Globus pallidus (tissue), 1 donor: ENCODE data around the gene UCP3.

Source experiments
- DNase-seq: peaks from one replicate; pipeline ENCODE4 v3.0.0-alpha.2; 2015; ENCODE audit warnings: low spot score

Gene UCP3

GRCh38 chr11:74018331-74019005, 9.6 kb upstream of the UCP3 start:
- DNase-seq, result peak; percentile 75

- DNase-seq, result no peak
Measured at GRCh38 chr11:74017631-74018030, 8.7 kb upstream of the UCP3 start.

DNA sequence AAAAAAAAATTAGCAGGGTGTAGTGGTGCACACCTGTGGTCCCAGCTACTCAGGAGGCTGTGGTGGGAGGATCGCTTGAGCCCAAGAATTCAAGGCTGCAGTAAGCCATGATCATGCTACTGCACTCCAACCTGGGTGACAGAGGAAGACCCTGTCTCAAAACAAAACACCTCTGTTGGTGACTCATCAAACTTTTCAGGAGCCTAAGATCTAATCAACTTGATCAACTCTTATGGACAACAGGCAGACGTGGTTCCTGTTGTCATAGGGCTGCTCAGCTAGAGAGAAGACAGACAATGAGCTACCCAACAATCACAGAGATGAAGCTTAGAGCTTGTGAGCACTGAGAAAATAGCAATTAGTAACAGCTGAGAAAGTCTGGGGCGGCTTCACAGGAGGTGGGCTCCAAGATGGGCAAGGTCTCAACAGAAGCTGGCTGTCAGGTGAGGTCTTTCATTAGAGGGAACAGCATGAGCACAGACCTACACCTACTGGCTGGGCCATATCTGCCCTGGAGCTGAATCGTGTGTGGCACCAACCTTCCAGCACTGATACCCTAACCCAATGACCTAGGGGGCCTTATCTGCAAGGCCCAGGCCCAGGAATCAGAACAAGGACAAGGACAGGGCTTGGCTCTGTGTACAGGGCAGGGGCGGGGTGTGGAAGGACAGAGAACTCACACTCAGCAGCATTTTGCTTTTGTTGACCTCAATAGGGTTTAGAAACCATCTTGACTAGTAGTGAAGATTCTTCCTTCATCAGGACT, 7.2 kb upstream of the UCP3 start:
- no peak for DNase-seq

DNA sequence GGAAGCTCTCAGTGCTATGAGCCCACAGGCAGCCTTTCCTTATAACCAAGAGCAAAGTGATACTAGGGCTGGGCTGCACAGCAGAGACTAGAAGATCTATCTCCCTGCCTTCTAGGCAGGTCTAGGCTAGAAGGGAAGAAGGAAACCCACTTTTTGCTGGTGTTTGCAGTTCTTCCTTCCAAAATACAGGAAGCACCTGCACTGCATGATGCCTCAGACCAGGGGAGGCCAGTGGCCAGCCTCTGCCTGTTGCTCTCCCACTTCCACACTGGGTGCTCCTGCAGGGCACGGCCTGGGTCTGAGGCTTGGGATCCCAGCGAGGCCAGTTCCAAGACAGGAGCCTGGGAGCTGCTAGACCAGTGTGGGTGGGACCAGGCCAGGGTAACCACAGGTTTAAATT, 6.0 kb upstream of the UCP3 start:
- DNase-seq, result no peak

DNA sequence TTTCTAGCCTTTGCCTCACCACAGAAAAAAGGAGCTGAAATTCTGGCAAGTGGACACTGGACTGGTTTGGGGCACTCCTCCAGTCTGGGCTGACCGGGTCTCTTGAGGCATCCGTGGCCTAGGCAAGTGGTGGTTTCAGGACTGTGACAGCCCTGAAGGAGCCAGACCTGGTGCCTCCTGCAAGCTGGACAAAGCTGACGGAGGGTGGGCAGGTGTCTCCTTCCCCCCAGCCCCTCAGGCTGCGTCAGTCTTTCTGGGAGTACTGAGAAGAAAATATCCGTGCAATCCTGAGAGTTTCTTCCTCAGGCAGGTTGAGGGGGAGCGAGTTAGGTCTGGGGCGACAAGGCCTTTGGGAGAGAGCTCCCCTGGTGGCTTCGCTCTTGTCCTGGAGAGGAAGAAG, 4.3 kb upstream of the UCP3 start:
- DNase-seq, result no peak

DNA sequence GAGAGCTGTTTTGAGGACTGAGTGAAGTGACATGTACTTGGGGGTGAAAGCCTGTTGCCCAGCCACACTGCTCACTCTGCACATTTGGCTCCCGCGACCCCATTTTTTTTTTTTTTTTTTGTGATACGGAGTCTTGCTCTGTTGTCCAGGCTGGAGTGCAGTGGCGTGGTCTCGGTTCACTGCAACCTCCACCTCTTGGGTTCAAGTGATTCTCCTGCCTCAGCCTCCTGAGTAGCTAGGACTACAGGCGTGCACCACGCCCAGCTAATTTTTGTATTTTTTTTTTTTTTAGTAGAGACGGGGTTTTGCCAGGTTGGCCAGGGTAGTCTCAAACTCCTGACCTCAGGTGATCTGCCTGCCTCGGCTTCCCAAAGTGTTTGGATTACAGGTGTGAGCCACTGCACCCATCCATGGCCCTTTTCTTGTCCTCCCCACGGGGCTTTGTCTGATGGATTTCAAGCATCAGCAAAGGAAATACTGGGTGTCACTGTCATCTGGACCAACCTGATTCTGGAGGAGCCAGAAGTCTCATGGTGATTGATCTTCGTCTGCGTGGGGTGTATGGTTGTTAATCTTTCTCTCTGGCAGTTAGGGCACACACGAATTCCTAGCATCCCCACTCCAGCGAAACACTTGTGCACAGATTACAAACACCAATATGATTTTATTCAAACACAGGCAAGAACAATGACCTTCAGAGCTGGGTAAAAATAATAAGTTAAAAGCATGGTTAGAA, 3.4 kb upstream of the UCP3 start:
- DNase-seq, result no peak

- no peak for DNase-seq
Measured at GRCh38 chr11:74011360-74012073, 2.6 kb upstream of the UCP3 start.

DNA sequence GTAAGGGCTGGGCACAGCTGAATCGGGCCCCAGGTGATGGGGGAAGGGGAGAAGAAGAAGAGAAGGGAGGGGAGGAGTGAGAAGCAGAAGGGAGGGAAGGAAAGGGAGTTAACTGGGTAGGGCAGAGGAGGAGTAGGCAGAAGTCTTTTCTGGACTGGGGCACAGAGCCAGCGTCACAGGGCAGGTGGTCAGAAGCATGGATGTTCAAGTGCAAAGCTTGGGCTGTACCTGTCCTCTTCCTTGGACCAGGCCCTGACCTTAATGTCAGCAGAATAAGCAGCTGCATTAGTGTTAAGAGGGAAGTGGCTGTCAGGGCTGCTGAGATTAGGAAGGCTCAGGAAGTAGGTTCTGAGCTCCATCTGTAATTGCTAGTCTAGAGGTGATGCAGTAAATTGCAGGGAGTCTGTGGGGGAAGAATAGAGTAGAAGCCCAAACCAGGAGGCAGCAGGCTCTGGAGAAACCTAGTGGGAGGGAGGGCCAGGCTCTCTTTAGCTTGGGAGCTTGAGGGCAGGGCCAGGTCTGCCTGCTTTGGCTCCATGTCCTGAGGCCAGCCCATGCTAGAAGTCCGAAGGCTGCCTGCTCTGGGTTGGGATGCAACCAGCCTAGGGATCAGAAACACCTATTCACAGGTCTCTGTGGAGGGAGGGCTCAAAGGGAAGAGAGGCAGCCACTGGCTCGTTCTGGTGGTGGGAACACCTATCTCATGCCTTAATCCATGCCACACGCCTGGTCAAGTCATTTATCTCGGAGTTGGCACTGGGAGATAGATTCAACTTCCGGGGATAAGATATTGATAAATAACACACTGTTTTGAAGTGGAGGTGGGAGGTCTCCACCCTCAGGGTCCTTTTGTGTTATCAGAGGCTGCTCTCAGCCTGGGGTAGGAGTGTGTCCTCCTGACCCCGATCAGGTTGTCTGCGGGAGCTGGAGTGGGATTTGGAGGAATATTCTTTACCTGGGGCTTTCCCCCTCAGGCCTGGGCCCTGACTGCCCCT, 1.7 kb upstream of the UCP3 start:
- DNase-seq, result no peak

GRCh38 chr11:74009675-74010305, 905 bp upstream of the UCP3 start:
- no peak for DNase-seq

DNA sequence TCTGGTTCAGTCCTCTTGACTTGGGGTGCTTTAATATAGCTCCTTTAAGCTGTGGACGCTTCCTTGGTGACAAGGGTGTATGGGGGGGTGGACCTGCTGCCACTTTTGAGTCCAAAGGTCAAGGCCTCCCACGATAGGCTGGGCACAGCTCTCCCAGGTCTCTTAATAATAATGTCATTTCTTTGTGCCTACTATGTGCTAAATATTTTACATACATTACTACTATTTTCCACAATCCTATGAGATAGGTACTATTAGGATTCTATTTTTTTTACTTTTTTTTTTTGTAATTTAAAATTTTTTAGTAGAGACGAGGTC, 304 bp upstream of the UCP3 start:
- DNase-seq, result no peak

DNA sequence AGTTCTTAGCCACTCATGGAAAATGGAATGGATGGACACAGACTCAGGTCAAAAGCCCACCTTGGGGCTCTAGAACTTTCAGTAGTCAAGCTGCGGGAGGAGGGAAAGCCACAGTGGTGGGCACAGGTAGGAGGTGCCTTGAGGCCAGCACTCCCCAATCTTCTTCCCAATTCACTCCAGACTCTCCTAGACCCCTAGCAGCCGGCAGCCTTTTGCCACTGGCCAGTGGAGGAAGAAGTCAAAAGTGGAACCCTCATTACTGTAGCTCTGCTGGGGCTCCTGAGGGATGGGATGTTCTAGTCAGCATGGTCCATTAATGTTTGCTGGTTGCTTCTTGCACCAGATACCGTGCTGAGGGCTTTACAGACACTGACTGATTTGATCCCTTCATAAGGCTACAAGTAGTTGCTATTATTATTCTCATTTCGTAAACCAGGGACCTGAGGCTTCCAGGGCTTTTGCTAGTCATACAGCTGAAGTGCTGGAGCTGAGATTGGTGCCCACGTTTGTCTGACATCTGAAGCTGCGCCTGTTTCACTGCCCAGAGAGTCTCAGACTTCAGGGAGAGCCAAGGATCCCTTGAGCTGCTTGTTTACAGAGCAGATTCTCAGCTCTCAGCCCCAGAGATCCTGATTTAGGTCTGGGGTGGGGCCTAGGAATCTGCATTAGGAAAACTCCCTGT, 1.1 kb downstream of the UCP3 start:
- DNase-seq, result no peak

GRCh38 chr11:74006743-74007304, 2.1 kb downstream of the UCP3 start:
- DNase-seq, result no peak

DNA sequence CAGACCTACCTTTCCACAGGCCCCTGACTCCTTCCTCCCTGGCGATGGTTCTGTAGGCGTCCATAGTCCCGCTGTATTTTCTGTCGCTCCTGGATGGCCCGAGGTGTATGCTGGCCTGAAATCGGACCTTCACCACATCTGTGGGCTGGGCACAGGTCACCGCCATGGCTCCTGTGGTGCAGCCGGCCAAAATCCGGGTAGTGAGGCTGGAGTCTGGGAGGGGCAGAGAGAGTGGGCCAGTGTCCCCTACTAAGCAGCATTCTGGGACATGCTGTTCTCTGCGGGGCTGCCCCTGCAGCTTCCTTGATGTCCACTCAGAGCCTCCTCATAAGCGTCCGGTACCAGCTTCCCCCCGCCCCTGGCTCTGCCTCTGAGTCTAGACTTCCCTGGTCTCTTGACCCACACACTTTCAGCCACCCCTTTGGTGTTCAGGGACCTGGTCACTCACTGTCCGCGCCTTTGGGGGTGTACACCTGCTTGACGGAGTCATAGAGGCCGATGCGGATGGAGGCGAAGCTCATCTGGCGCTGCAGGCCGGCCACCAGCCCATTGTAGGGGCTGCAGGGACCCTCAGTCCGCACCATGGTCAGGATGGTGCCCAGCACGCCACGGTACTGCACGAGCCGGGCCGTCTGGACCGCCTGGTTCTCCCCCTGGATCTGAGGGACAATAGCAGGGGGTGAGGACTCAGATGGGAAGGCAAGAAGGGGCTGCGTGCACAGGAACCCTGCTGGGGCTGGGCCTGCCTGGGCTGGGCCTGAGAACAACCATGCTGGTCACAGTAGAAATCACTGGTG, 3.0 kb downstream of the UCP3 start:
- no peak for DNase-seq

- DNase-seq, result no peak
Measured at GRCh38 chr11:74004759-74005615, 3.9 kb downstream of the UCP3 start.

DNA sequence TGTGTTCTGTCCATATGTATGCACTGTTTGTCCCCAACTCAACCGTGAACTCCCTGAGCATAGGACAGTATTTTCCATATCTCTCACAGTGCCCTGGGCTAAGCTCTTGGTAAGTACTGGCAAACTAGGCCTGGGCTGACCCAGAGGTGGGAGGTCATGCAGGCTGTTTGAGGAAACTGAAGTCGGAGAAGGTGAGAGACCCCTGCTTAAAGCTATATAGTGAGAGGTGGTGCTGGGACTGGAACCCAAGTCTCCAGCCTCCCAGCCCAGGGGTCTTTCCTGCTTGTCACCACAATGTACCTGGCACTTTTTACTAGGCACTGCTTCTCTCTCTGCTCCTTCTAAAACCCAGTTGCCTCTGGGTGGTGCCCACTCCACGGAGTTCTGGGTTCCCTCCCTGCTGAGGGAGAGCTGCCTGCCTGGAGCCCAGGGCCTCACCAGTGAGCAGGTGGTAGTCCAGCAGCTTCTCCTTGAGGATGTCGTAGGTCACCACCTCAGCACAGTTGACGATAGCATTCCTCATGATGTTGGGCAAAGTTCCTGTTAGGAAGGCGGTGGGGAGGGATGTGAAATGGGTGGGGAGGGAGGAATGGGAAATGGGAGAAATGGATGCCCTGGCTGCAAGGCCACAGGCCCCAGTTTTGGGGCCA, 4.7 kb downstream of the UCP3 start:
- DNase-seq, result no peak

GRCh38 chr11:74002832-74003231, 6.1 kb downstream of the UCP3 start:
- DNase-seq, result no peak

GRCh38 chr11:74001822-74002286, 7.0 kb downstream of the UCP3 start:
- no peak for DNase-seq
